ENCODE results near the gene SERPIND1.
"Not testable (repeated sequence)": the region's sequence is repeated elsewhere in the genome, so short reads cannot be mapped to it uniquely, and the experiment has no call there.

Gene SERPIND1

DNA sequence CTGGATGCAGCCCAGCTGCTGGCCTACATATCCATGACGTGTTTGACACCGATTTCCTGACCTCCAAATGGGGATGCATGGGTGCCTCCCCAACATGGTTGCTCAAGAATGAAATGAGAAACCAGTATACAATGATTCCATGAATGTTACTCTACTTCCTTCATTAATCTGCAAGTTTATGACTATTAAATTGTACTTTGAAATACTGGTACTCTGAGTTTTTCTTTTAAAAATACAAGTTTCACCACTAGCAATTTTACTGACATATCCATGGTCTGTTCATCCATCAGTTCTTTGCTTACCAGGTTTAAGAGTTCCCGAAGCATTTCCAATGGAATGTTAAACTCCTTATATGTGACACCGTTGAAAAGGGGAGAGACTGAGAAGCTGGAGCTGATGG lies 39.1 kb downstream of the SERPIND1 start:
- no peak for DNase-seq (ENCODE audit: low read depth)

GRCh38 chr22:20814221-20814808 lies 40.4 kb downstream of the SERPIND1 start:
- no peak for DNase-seq (ENCODE audit: low read depth)

DNA sequence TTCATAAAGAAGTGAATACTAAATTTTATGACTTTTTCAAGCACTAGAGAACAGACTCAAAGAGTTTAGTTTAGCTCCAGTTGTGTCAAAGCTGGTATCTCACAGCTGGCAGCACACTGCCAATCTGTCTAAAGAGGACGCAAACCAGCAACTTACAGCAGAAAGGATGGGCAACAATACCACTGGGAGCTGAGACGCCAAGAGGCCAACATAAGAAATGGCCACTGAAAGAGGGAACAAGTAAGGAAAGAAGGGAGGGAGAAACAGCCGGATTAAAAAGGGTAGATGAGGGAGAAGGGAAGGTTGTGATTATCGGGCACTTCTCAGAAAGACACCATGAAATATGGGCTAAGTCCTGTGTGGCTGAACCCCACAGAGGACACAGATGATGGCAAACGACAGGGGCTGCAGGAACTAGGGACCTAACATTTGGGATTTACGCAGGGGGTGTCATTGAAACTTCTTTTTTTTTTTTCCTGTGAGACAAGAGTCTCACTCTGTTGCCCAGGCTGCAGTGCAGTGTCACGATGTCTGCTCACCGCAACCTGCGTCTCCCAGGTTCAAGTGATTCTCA lies 41.7 kb downstream of the SERPIND1 start:
- no peak for DNase-seq (ENCODE audit: low read depth)

- no peak for DNase-seq (ENCODE audit: low read depth)
These were observed 42.6 kb downstream of the SERPIND1 start for GRCh38 chr22:20816559-20816958.

DNA sequence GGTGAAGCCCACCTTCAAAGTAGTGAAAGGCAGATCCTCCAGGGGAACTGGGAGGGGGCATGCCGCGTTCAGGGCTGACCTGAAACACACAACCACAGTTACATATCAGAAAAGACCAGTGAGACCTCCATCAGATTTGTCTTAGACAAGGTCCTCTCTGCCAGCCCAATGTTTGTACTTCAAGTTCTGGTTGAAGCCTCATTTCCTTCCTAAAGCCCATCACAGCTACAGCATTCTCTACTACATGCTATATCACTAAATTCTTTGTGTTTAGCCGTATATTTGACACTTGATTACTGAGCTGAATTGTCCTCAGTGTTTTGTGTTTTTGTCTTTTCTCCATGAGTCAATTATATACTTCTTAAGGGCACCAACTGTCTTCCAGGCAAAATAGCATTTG lies 44.6 kb downstream of the SERPIND1 start:
- DNase-seq (ENCODE audit: low read depth): no peak

DNA sequence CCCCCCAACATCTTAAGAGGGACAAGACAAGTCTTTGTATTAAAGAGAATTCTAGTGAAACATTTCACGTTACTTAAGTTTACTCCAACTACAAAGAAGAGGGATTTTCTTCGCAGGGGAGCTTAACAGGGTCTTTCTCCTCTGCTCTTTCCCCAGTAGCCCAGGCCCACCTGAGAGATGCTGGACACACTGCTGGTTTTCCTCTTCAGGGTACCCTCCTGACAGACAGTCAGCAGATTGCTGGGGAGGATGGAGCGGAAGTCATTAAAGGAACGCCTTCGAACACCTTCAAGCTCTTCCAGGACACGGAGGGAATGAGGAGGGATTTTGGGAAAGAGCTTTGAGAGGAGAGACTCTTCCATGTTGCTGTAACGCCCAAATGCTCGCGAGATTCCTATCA lies 45.6 kb downstream of the SERPIND1 start:
- DNase-seq (ENCODE audit: low read depth): no peak

- DNase-seq (ENCODE audit: low read depth): not testable (repeated sequence)
These were observed 47.9 kb downstream of the SERPIND1 start for GRCh38 chr22:20821717-20822239.

DNA sequence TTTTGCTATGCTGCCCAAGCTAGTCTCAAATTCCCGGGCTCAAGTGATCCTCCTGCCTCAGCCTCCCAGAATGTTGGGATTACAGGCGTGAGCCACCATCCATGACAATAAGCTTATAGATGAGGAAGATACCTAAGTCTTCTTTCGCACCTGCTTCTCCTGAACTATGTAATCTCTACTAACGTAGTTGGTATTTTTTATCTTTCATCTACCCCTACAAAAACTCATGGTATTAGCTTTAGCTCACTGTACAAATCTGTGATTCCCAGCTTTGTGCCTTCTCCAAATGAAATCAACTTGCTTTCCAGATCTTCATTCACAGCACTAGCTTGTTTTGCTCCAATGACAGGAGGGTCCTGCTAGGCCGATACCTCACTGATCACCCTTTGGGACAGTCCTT lies 48.3 kb downstream of the SERPIND1 start:
- no peak for DNase-seq (ENCODE audit: low read depth)

GRCh38 chr22:20823264-20823663 lies 49.4 kb downstream of the SERPIND1 start:
- DNase-seq (ENCODE audit: low read depth): no peak

DNA sequence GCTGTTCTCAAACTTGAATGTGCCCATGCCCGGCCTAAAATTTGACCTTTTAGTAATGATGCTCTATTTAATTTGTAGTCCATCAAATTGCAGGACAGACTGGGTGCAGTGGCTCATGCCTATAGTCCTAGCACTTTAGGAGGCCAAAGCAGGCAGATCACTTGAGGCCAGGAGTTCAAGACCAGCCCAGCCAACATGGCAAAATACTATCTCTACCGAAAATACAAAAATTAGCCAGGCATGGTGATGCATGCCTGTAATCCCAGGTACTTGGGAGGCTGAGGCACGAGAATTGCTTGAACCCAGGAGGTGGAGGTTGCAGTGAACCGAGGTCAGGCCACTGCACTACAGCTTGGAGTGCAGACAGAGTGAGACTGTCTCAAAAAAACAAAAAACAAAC lies 51.3 kb downstream of the SERPIND1 start:
- not testable (repeated sequence) for DNase-seq (ENCODE audit: low read depth)

DNA sequence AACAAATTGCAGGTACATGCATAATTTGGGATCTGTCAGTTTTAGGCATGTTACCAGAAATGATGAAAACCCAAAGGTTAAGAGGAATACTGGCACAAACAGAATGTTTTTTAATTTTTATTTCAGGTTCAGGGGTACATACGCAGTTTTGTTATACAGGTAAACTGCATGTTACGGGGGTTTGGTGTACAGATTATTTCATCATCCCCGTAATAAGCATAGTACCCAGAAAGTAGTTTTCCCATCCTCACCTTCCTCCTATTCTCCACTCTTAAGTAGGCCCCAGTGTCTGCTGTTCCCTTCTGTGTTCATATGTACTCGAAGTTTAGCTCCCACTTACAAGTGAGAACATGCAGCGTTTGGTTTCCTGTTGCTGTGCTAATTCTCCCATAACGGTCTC lies 51.7 kb downstream of the SERPIND1 start:
- DNase-seq (ENCODE audit: low read depth): no peak

DNA sequence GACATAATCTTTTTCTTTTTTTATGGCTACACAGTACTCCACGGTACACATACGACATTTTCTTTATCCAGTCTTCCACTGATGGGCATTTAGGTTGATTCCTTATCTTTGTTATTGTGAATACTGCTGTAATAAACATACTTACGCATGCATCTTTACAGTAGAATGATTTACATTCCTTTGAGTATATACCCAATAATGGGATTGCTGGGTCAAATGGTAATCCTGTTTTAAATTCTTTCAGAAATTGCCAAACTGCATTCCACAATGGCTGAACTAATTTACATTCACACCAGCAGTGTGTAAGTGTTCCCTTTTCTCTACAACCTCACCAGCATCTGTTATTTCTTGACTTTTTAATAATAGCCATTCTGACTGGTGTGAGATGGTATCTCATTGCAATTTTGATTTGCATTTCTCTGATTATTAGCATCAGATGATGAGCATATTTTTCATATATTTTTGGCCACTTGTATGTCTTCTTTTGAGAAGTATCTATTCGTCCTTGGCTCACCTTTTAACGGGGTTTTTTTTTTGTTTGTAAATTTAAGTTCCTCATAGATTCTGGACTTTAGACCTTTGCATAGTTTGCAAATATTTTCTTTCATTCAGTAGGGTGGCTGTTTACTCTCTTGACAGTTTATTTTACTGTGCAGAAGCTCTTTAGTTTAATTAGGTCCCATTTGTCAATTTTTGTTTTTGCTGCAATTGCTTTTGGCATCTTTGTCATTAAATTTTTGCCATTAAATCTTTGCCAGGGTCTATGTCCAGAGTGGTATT lies 52.6 kb downstream of the SERPIND1 start:
- not testable (repeated sequence) for DNase-seq (ENCODE audit: low read depth)

GRCh38 chr22:20829491-20830134 lies 55.7 kb downstream of the SERPIND1 start:
- no peak for DNase-seq (ENCODE audit: low read depth)

- DNase-seq (ENCODE audit: low read depth): no peak
These were observed 59.3 kb downstream of the SERPIND1 start for GRCh38 chr22:20833225-20833665.

DNA sequence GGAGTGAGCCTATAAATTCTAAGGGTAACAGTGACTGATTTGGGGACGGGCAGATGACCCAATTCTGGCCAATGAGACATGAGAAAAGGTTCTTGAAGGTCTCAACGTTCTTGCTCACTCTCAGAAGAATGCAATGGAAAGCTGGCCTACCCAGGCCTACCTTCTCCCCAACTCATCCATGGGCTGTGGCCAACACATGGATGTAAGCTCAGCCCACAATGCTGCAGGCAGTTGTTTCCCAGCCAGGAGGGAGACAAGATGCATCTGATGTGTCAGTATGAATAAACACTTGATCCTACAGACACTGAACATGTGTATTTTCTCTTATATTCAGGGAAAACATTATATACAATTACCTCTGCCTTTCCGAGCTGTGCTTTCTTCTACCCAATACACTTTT lies 60.3 kb downstream of the SERPIND1 start:
- DNase-seq (ENCODE audit: low read depth): no peak

GRCh38 chr22:20834725-20835124 lies 60.8 kb downstream of the SERPIND1 start:
- DNase-seq (ENCODE audit: low read depth): no peak

Measured in activated gamma-delta T cell treated with anti-CD3 and anti-CD28 coated beads, Interleukin-2, amount 50 U/mL, for 16 hours (primary cell).